ENCODE results near the gene DACT3. TPM values are rescaled to one million over a fixed set of nuclear protein-coding genes. Genes with fewer than 3 reads are reported as not detected.

The DACT3 gene
- total and polyA plus RNA-seq, 2 of the 4 experiments (the other 2 are of a cell fraction): 1.6 to 4.9 TPM

GRCh38 chr19:46691948-46692347, 31.0 kb upstream of the DACT3 start:
- intact Hi-C loops (cut with micrococcal nuclease) (no loop called here), dilution Hi-C loops (cut with HindIII; ENCODE audit: low sequenced_read_pairs, unreplicated experiment) (no loop called here), in situ Hi-C loops (cut with MboI; ENCODE audit: low sequenced_read_pairs) (no loop called here)
- Histone ChIP-seq H3K23ac (ENCODE audit: low read depth, low read length) (no peak overlapping the region), H3K79me1 (ENCODE audit: low read depth in 1 of 2, low read length in 2 of 2) (peaks cover 4 to 6% of the 10 kb centered on the region in 2 experiments; a peak in 2 of 4 replicates), H3K4ac (ENCODE audit: low read depth, low read length) (no peak overlapping the region), H3K18ac (ENCODE audit: low read depth, low read length) (no peak overlapping the region), H3K4me2 (ENCODE audit: low read depth, low read length) (no peak overlapping the region), H3K4me1 (ENCODE audit: control insufficient read depth, insufficient read depth, low read length) (no peaks in the 10 kb centered on the region), H3K9ac (ENCODE audit: low read depth, low read length) (no peak overlapping the region), H3K14ac (replicated peaks; ENCODE audit: low read depth, low read length) (no peak overlapping the region), H4K20me1 (ENCODE audit: insufficient read depth, low read length) (0 out of 2 replicates have a peak, but pooled peaks cover 7% of the 10 kb centered on the region), H2BK20ac (ENCODE audit: low read depth, low read length) (no peak overlapping the region), H3K27ac (ENCODE audit: insufficient read depth, low read length) (no peak overlapping the region), H2AK5ac (ENCODE audit: low read depth, low read length) (no peak overlapping the region), H2AFZ (replicated peaks; ENCODE audit: low read length, poor library complexity) (no peak overlapping the region), H3K9me1 (ENCODE audit: insufficient read depth, low read length) (0 out of 2 replicates have a peak, but pooled peaks cover 3% of the 10 kb centered on the region), H2BK15ac (ENCODE audit: low read depth, low read length) (no peak overlapping the region), H4K5ac (ENCODE audit: low read depth, low read length) (no peak overlapping the region), H3K4me3 (ENCODE audit: insufficient read depth, low read depth, low read length) (no peak overlapping the region), H3K56ac (ENCODE audit: extremely low read depth, insufficient read depth, low read length) (no peak overlapping the region), H3K36me3 (ENCODE audit: control insufficient read depth, insufficient read depth, low read length) (peaks cover 78% of the 10 kb centered on the region), H2AK9ac (replicated peaks; ENCODE audit: low read depth, low read length, poor library complexity) (no peak overlapping the region), H2BK5ac (ENCODE audit: low read depth, low read length, poor library complexity, severe bottlenecking) (no peak overlapping the region), H4K91ac (ENCODE audit: insufficient read depth, low read depth, low read length) (no peak overlapping the region), H3K9me3 (ENCODE audit: control insufficient read depth, insufficient read depth, low read length) (no peaks in the 10 kb centered on the region), H4K8ac (ENCODE audit: low read depth in 2 of 2, low read length in 2 of 2) (no peak overlapping the region), H2BK120ac (ENCODE audit: low read depth, low read length) (no peak overlapping the region), H3K27me3 (ENCODE audit: control insufficient read depth, insufficient read depth, low read length) (no peaks in the 10 kb centered on the region)
- ATAC-seq (ENCODE audit: low read depth) (no peak), DNase-seq (no peak)
- ChIA-PET POLR2A (ENCODE audit: unreplicated experiment) (no interaction called here), CTCF (no interaction called here)
- BruUV-seq (replicated peaks): no TSS peak
- no CpG with 5 or more reads among the region's 2 CpGs for WGBS, 2 experiments (ENCODE audit: extremely low coverage in 2 of 2, insufficient read length in 1 of 2)
- TF ChIP-seq, protein P1, sequence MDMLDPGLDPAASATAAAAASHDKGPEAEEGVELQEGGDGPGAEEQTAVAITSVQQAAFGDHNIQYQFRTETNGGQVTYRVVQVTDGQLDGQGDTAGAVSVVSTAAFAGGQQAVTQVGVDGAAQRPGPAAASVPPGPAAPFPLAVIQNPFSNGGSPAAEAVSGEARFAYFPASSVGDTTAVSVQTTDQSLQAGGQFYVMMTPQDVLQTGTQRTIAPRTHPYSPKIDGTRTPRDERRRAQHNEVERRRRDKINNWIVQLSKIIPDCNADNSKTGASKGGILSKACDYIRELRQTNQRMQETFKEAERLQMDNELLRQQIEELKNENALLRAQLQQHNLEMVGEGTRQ (IDR thresholded peaks at IDR 0.05; ENCODE audit: low read depth, low read length): no peak
- no peak for TF ChIP-seq RAD21 (IDR thresholded peaks at IDR 0.05; ENCODE audit: low read length)
- no peak for TF ChIP-seq CHD1 (IDR thresholded peaks at IDR 0.05; ENCODE audit: low read depth, low read length)
- TF ChIP-seq CEBPB (IDR thresholded peaks at IDR 0.05; ENCODE audit: low read depth, low read length): no peak
